ENCODE data around the gene EIF4E3. TPM values are rescaled to one million over a fixed set of nuclear protein-coding genes. Genes with fewer than 3 reads are reported as not detected.

The EIF4E3 gene
- total RNA-seq, 4 donors from 2014 or later = 20.1 to 54.5 (median 27.5) TPM

GRCh38 chr3:71676931-71677330 is 48.3 kb downstream of the EIF4E3 start:
- no peak for TF ChIP-seq CTCF (IDR thresholded peaks at IDR 0.05; ENCODE audit: low read depth)

GRCh38 chr3:71673486-71673885 is 51.7 kb downstream of the EIF4E3 start:
- TF ChIP-seq CTCF (IDR thresholded peaks at IDR 0.05; ENCODE audit: low read depth) = no peak

GRCh38 chr3:71672807-71673206 is 52.4 kb downstream of the EIF4E3 start:
- no peak for TF ChIP-seq CTCF (IDR thresholded peaks at IDR 0.05; ENCODE audit: low read depth)

GRCh38 chr3:71672340-71672739 is 52.9 kb downstream of the EIF4E3 start:
- TF ChIP-seq CTCF (IDR thresholded peaks at IDR 0.05; ENCODE audit: low read depth) = no peak

GRCh38 chr3:71671216-71671845 is 53.9 kb downstream of the EIF4E3 start:
- TF ChIP-seq CTCF (IDR thresholded peaks at IDR 0.05; ENCODE audit: low read depth) = no peak

GRCh38 chr3:71662568-71662967 is 62.6 kb downstream of the EIF4E3 start:
- no peak for TF ChIP-seq CTCF (IDR thresholded peaks at IDR 0.05; ENCODE audit: low read depth)

- no peak for TF ChIP-seq CTCF (IDR thresholded peaks at IDR 0.05; ENCODE audit: low read depth)
Observed at GRCh38 chr3:71662056-71662455, 63.1 kb downstream of the EIF4E3 start.
